HG03108 (cell line): ENCODE measurements around the gene FRMD4B.
"Not testable (repeated sequence)": the region's sequence is repeated elsewhere in the genome, so short reads cannot be mapped to it uniquely, and the experiment has no call there.

ENCODE experiments used
- ATAC-seq: cut with Tn5 transposase; IDR thresholded peaks from one replicate; pipeline ENCODE4 v1.9.1; 2021; ENCODE audit warnings: moderate library complexity; ENCODE audit not compliant: unreplicated experiment

Gene FRMD4B

GRCh38 chr3:69251078-69251805 lies 134.6 kb downstream of the FRMD4B start:
- no peak for ATAC-seq

- no peak for ATAC-seq
These were observed 135.9 kb downstream of the FRMD4B start for GRCh38 chr3:69250014-69250413.

- ATAC-seq, result no peak
These were observed 136.9 kb downstream of the FRMD4B start for GRCh38 chr3:69249001-69249400.

- no peak for ATAC-seq
These were observed 137.5 kb downstream of the FRMD4B start for GRCh38 chr3:69248436-69248835.

GRCh38 chr3:69246612-69247011 lies 139.3 kb downstream of the FRMD4B start:
- ATAC-seq, result no peak

- ATAC-seq, result no peak
These were observed 141.8 kb downstream of the FRMD4B start for GRCh38 chr3:69244039-69244438.

- no peak for ATAC-seq
These were observed 144.1 kb downstream of the FRMD4B start for GRCh38 chr3:69241769-69242168.

GRCh38 chr3:69240651-69241568 lies 145.0 kb downstream of the FRMD4B start:
- no peak for ATAC-seq

GRCh38 chr3:69239063-69239462 lies 146.8 kb downstream of the FRMD4B start:
- ATAC-seq, result no peak

GRCh38 chr3:69236812-69237707 lies 148.8 kb downstream of the FRMD4B start:
- no peak for ATAC-seq

GRCh38 chr3:69235882-69236281 lies 150.0 kb downstream of the FRMD4B start:
- no peak for ATAC-seq

GRCh38 chr3:69235227-69235626 lies 150.7 kb downstream of the FRMD4B start:
- not testable (repeated sequence) for ATAC-seq

- ATAC-seq, result no peak
These were observed 153.4 kb downstream of the FRMD4B start for GRCh38 chr3:69232482-69232881.

GRCh38 chr3:69231929-69232440 lies 153.9 kb downstream of the FRMD4B start:
- no peak for ATAC-seq

- ATAC-seq, result no peak
These were observed 159.8 kb downstream of the FRMD4B start for GRCh38 chr3:69226071-69226470.

GRCh38 chr3:69219101-69219708 lies 166.7 kb downstream of the FRMD4B start:
- ATAC-seq, result no peak

GRCh38 chr3:69218079-69218478 lies 167.8 kb downstream of the FRMD4B start:
- no peak for ATAC-seq

GRCh38 chr3:69216981-69217380 lies 168.9 kb downstream of the FRMD4B start:
- no peak for ATAC-seq

- ATAC-seq, result no peak
These were observed 171.6 kb downstream of the FRMD4B start for GRCh38 chr3:69214241-69214640.

GRCh38 chr3:69212411-69213160 lies 173.3 kb downstream of the FRMD4B start:
- ATAC-seq, result peak; percentile 78
